SK-N-SH treated with all-trans-retinoic acid at 6 μM for 48 hours (cell line): ENCODE measurements around the gene FAM110A.

Source experiments
- ATAC-seq: fragments of 200-7000 bp; cut with Tn5 transposase; 3 replicates; pipeline ENCODE4 v1.9.1; 2020; ENCODE audit warnings: mild to moderate bottlenecking, moderate library complexity
- ARNTL ChIP-seq: fragments of 450-650 bp; formaldehyde crosslinking; IDR thresholded peaks from 2 replicates; pipeline ENCODE4 v1.5.0; 2020; ENCODE audit warnings: low read depth, mild to moderate bottlenecking, moderate library complexity, borderline replicate concordance
- CSDC2 ChIP-seq: fragments of 250-450 bp; sonication (Bioruptor Pico); IDR thresholded peaks from 2 replicates; pipeline ENCODE4 v1.5.0; 2020; ENCODE audit warnings: mild to moderate bottlenecking, moderate library complexity
- GLIS3 ChIP-seq: fragments of 250-450 bp; sonication (Bioruptor Pico); IDR thresholded peaks from 2 replicates; pipeline ENCODE4 v1.5.0; 2020; ENCODE audit warnings: mild to moderate bottlenecking, moderate library complexity
- ISL1 ChIP-seq: fragments of 250-450 bp; sonication (Bioruptor Pico); IDR thresholded peaks from 2 replicates; pipeline ENCODE4 v2.1.2; 2022; ENCODE audit warnings: mild to moderate bottlenecking, moderate library complexity
- OSR1 ChIP-seq: fragments of 250-450 bp; sonication (Bioruptor Pico); IDR thresholded peaks from 2 replicates; pipeline ENCODE4 v1.8.0; 2022; ENCODE audit warnings: moderate library complexity, mild to moderate bottlenecking, inconsistent platforms
- RARB ChIP-seq: fragments of 250-450 bp; sonication (Bioruptor Pico); IDR thresholded peaks from 2 replicates; pipeline ENCODE4 v1.8.0; 2021; ENCODE audit warnings: mild to moderate bottlenecking, moderate library complexity
- SNAI2 ChIP-seq: fragments of 250-450 bp; sonication (Bioruptor Pico); IDR thresholded peaks from 2 replicates; pipeline ENCODE4 v1.5.0; 2020; ENCODE audit warnings: mild to moderate bottlenecking, moderate library complexity
- TCF4 ChIP-seq: fragments of 250-450 bp; sonication (Bioruptor Pico); IDR thresholded peaks from 2 replicates; pipeline ENCODE4 v1.8.0; 2021; ENCODE audit warnings: mild to moderate bottlenecking, moderate library complexity, borderline replicate concordance
- TOX ChIP-seq: fragments of 250-450 bp; sonication (Bioruptor Pico); IDR thresholded peaks from 2 replicates; pipeline ENCODE4 v1.8.0; 2021; ENCODE audit warnings: mild to moderate bottlenecking, moderate library complexity, borderline replicate concordance
- ZC3H10 ChIP-seq: fragments of 250-450 bp; sonication (Bioruptor Pico); IDR thresholded peaks from 2 replicates; pipeline ENCODE4 v1.5.1; 2021; ENCODE audit warnings: mild to moderate bottlenecking, moderate library complexity
- ZFP3 ChIP-seq: fragments of 250-450 bp; sonication (Bioruptor Pico); IDR thresholded peaks from 2 replicates; pipeline ENCODE4 v1.5.0; 2020; ENCODE audit warnings: mild to moderate bottlenecking, moderate library complexity
- ZNF565 ChIP-seq: fragments of 450-650 bp; formaldehyde crosslinking; conservative IDR thresholded peaks from 2 replicates; pipeline ENCODE4 v1.5.0; 2020; ENCODE audit warnings: low read depth, mild to moderate bottlenecking, moderate library complexity
- ZNF70 ChIP-seq: fragments of 450-650 bp; formaldehyde crosslinking; IDR thresholded peaks from 2 replicates; pipeline ENCODE4 v1.5.0; 2020; ENCODE audit warnings: mild to moderate bottlenecking, moderate library complexity
- TF ChIP-seq, protein P1 (sequence below): fragments of 250-450 bp; sonication (Bioruptor Pico); IDR thresholded peaks from 2 replicates; pipeline ENCODE4 v1.8.0; 2021; ENCODE audit warnings: low read depth, mild to moderate bottlenecking, moderate library complexity, borderline replicate concordance
- TF ChIP-seq, protein P2 (sequence below): fragments of 250-450 bp; sonication (Bioruptor Pico); IDR thresholded peaks from 2 replicates; pipeline ENCODE4 v1.8.0; 2020; ENCODE audit warnings: mild to moderate bottlenecking, moderate library complexity, borderline replicate concordance
- TF ChIP-seq, protein P3 (sequence below): fragments of 250-450 bp; sonication (Bioruptor Pico); IDR thresholded peaks from 2 replicates; pipeline ENCODE4 v1.5.1; 2020; ENCODE audit warnings: low read depth, mild to moderate bottlenecking, moderate library complexity
- TF ChIP-seq, protein P4 (sequence below): fragments of 250-450 bp; sonication (Bioruptor Pico); IDR thresholded peaks from 2 replicates; pipeline ENCODE4 v1.5.0; 2020; ENCODE audit warnings: mild to moderate bottlenecking, moderate library complexity
- TF ChIP-seq, protein P5 (sequence below): fragments of 250-450 bp; sonication (Bioruptor Pico); IDR thresholded peaks from 2 replicates; pipeline ENCODE4 v1.5.1; 2021; ENCODE audit warnings: mild to moderate bottlenecking, moderate library complexity

Gene FAM110A

DNA sequence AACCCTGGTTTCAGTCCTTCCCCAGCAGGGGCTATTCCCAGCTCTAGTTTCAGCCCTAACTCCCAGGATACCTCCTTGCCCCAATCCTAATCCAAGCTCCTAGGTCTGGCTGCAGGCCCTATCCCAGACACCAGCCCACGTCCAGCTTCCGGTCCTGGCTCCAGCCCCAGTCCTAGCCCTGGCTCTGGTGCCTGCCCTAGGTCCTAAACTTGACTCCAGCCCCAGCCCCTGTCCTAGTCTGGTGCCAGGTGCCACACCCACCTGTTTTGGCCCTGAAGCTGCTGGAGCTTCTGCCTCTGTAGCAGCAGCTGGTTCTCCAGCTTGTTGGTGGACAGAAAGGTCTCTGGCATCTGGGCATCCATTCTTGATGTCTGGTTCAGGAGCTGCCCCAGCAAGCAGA lies 54.5 kb downstream of the FAM110A start:
- ATAC-seq: no peak
- TF ChIP-seq, protein P1, sequence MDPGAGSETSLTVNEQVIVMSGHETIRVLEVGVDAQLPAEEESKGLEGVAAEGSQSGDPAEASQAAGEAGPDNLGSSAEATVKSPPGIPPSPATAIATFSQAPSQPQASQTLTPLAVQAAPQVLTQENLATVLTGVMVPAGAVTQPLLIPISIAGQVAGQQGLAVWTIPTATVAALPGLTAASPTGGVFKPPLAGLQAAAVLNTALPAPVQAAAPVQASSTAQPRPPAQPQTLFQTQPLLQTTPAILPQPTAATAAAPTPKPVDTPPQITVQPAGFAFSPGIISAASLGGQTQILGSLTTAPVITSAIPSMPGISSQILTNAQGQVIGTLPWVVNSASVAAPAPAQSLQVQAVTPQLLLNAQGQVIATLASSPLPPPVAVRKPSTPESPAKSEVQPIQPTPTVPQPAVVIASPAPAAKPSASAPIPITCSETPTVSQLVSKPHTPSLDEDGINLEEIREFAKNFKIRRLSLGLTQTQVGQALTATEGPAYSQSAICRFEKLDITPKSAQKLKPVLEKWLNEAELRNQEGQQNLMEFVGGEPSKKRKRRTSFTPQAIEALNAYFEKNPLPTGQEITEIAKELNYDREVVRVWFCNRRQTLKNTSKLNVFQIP (CRISPR knock-in tag): no peak
- no peak for TF ChIP-seq TOX (CRISPR knock-in tag)
- TF ChIP-seq, protein P2, sequence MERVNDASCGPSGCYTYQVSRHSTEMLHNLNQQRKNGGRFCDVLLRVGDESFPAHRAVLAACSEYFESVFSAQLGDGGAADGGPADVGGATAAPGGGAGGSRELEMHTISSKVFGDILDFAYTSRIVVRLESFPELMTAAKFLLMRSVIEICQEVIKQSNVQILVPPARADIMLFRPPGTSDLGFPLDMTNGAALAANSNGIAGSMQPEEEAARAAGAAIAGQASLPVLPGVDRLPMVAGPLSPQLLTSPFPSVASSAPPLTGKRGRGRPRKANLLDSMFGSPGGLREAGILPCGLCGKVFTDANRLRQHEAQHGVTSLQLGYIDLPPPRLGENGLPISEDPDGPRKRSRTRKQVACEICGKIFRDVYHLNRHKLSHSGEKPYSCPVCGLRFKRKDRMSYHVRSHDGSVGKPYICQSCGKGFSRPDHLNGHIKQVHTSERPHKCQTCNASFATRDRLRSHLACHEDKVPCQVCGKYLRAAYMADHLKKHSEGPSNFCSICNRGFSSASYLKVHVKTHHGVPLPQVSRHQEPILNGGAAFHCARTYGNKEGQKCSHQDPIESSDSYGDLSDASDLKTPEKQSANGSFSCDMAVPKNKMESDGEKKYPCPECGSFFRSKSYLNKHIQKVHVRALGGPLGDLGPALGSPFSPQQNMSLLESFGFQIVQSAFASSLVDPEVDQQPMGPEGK (CRISPR knock-in tag): no peak
- TF ChIP-seq, protein P3, sequence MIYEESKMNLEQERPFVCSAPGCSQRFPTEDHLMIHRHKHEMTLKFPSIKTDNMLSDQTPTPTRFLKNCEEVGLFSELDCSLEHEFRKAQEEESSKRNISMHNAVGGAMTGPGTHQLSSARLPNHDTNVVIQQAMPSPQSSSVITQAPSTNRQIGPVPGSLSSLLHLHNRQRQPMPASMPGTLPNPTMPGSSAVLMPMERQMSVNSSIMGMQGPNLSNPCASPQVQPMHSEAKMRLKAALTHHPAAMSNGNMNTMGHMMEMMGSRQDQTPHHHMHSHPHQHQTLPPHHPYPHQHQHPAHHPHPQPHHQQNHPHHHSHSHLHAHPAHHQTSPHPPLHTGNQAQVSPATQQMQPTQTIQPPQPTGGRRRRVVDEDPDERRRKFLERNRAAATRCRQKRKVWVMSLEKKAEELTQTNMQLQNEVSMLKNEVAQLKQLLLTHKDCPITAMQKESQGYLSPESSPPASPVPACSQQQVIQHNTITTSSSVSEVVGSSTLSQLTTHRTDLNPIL (CRISPR knock-in tag): no peak
- no peak for TF ChIP-seq ZFP3 (CRISPR knock-in tag)
- no peak for TF ChIP-seq GLIS3
- no peak for TF ChIP-seq ZNF70
- TF ChIP-seq SNAI2 (CRISPR knock-in tag): no peak
- no peak for TF ChIP-seq ARNTL
- TF ChIP-seq ZNF565 (CRISPR knock-in tag): no peak
- TF ChIP-seq, protein P4, sequence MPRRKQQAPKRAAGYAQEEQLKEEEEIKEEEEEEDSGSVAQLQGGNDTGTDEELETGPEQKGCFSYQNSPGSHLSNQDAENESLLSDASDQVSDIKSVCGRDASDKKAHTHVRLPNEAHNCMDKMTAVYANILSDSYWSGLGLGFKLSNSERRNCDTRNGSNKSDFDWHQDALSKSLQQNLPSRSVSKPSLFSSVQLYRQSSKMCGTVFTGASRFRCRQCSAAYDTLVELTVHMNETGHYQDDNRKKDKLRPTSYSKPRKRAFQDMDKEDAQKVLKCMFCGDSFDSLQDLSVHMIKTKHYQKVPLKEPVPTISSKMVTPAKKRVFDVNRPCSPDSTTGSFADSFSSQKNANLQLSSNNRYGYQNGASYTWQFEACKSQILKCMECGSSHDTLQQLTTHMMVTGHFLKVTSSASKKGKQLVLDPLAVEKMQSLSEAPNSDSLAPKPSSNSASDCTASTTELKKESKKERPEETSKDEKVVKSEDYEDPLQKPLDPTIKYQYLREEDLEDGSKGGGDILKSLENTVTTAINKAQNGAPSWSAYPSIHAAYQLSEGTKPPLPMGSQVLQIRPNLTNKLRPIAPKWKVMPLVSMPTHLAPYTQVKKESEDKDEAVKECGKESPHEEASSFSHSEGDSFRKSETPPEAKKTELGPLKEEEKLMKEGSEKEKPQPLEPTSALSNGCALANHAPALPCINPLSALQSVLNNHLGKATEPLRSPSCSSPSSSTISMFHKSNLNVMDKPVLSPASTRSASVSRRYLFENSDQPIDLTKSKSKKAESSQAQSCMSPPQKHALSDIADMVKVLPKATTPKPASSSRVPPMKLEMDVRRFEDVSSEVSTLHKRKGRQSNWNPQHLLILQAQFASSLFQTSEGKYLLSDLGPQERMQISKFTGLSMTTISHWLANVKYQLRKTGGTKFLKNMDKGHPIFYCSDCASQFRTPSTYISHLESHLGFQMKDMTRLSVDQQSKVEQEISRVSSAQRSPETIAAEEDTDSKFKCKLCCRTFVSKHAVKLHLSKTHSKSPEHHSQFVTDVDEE (CRISPR knock-in tag): no peak
- no peak for TF ChIP-seq ZC3H10 (CRISPR knock-in tag)

DNA sequence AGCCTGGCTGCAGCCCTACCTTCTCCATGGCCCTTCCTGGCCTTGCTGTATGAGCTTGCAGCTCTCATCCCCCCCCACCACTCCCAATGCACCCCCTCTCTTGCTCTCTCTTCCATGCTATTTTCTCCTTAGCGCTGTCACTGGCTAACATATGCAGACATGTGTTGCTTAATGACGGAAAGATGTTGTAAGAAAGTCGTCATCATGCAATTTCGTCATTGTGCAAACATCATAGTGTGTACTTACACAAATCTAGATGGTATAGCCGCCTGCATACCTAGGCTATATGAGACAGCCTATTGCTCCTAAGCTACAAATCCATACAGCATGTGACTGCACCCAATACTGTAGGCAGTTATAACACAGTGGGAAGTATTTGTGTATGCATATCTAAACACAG lies 55.6 kb downstream of the FAM110A start:
- ATAC-seq: no peak
- TF ChIP-seq SNAI2 (CRISPR knock-in tag) (no peak), ZC3H10 (CRISPR knock-in tag) (no peak), TCF4 (CRISPR knock-in tag) (no peak), TOX (CRISPR knock-in tag) (no peak), ARNTL (no peak), RARB (CRISPR knock-in tag) (no peak), CSDC2 (CRISPR knock-in tag) (no peak)
- TF ChIP-seq, protein P2 (CRISPR knock-in tag): no peak
- TF ChIP-seq, protein P5, sequence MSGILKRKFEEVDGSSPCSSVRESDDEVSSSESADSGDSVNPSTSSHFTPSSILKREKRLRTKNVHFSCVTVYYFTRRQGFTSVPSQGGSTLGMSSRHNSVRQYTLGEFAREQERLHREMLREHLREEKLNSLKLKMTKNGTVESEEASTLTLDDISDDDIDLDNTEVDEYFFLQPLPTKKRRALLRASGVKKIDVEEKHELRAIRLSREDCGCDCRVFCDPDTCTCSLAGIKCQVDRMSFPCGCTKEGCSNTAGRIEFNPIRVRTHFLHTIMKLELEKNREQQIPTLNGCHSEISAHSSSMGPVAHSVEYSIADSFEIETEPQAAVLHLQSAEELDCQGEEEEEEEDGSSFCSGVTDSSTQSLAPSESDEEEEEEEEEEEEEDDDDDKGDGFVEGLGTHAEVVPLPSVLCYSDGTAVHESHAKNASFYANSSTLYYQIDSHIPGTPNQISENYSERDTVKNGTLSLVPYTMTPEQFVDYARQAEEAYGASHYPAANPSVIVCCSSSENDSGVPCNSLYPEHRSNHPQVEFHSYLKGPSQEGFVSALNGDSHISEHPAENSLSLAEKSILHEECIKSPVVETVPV (CRISPR knock-in tag): no peak

DNA sequence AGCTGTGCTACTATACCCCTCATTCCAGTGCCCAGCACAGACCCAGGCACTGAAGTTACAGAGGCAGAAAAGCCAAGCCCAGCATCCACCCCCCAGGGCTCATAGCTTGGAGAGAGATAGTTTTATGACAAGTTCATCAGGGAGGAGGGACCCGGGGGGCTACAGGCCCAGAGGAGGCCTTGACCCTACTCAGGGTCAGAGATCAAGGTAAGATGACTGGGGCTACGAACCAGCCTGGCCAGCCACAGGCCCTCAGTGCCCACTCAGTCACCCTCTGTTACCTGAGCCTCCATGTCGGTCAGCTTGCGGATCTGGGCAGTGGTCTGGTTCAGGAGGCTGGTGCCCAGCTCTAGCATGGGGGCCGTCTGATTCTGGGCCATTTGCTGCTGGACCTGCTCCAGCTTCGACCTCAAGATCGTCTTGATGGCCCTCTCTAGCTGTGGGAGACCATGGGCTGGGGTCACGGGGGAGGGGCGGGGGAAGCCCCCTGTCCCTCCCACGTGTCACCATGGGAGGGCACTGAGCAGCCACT lies 56.5 kb downstream of the FAM110A start:
- ATAC-seq: no peak
- TF ChIP-seq OSR1 (CRISPR knock-in tag) (no peak), ISL1 (CRISPR knock-in tag) (no peak)
